ENCODE data around the gene CHCHD10. TPM values are rescaled to one million over a fixed set of nuclear protein-coding genes. Genes with fewer than 3 reads are reported as not detected.
A peak's percentile ranks its signal among the peaks of the same experiment; 100 is the strongest.

CHCHD10 gene
- total and polyA plus RNA-seq, 2 donors (not counting 1 experiment from before 2014, with no cell fraction given) = 54.0 to 124 TPM

- Histone ChIP-seq H3K4me3 (ENCODE audit: control extremely low read depth in 1 of 5, extremely low read depth in 1 of 5, insufficient read depth in 1 of 5, low read depth in 2 of 5, low read length in 4 of 5) (no peak overlapping the region), H3K27ac (ENCODE audit: low read length in 2 of 2) (no peak overlapping the region), H3K4me1 (ENCODE audit: control insufficient read depth in 2 of 2, insufficient read depth in 2 of 2, low read length in 2 of 2) (peaks cover 17 to 19% of the 10 kb centered on the region in 2 donors), H3K9ac (ENCODE audit: low read length) (no peak overlapping the region), H3K36me3 (replicated peaks in 1 of 2; ENCODE audit: control extremely low read depth in 1 of 2, control insufficient read depth in 1 of 2, extremely low read depth in 1 of 2, insufficient read depth in 2 of 2, low read length in 1 of 2) (peaks cover 0 to 10% of the 10 kb centered on the region in 2 experiments), H3K27me3 (replicated peaks in 1 of 4; ENCODE audit: control extremely low read depth in 1 of 4, control insufficient read depth in 3 of 4, insufficient read depth in 4 of 4, low read length in 3 of 4) (no peaks in the 10 kb centered on the region), H3K4me2 (replicated peaks; ENCODE audit: low read depth, low read length, poor library complexity, severe bottlenecking) (no peak overlapping the region), H2AFZ (ENCODE audit: insufficient read depth, low read depth, low read length, poor library complexity, severe bottlenecking) (no peak overlapping the region), H4K20me1 (ENCODE audit: control insufficient read depth, insufficient read depth, low read length, poor library complexity, severe bottlenecking) (no peaks in the 10 kb centered on the region), H3K79me2 (ENCODE audit: control insufficient read depth, insufficient read depth, low read length) (no peaks in the 10 kb centered on the region), H3K9me3 (ENCODE audit: control extremely low read depth in 1 of 3, control insufficient read depth in 2 of 3, insufficient read depth in 1 of 3, low read length in 2 of 3) (no peaks in the 10 kb centered on the region)
- TF ChIP-seq CTCF (IDR thresholded peaks at IDR 0.05) = no peak
- no peak for TF ChIP-seq EZH2 (IDR thresholded peaks at IDR 0.05; ENCODE audit: borderline replicate concordance, insufficient read depth, low read depth, low read length, poor library complexity, severe bottlenecking)
- intact Hi-C loops (cut with micrococcal nuclease) = loop anchor here (10.0 kb wide), 1 partner anchor 233 kb away; the partner anchor contains the start of gene CABIN1
- DNase-seq = no peak
- 96% methylated on average over 10 of the region's 16 CpGs for WGBS (ENCODE audit: insufficient coverage)
- POLR2A ChIA-PET = no interaction called here
- no peaks in the 10 kb centered on the region for H3K27me3 Mint-ChIP-seq
- H3K4me3 Mint-ChIP-seq = no peak overlapping the region
- no peaks in the 10 kb centered on the region for H3K9me3 Mint-ChIP-seq (ENCODE audit: insufficient read depth)
- peak overlapping the region; percentile 37 for H3K27ac Mint-ChIP-seq
- CTCF ChIA-PET = no interaction called here
- H3K4me1 Mint-ChIP-seq = peaks cover 12% of the 10 kb centered on the region
- ATAC-seq (ENCODE audit: low read depth) = no peak
Measured at GRCh38 chr22:23782252-23782651, 14.5 kb upstream of the CHCHD10 start.

DNA sequence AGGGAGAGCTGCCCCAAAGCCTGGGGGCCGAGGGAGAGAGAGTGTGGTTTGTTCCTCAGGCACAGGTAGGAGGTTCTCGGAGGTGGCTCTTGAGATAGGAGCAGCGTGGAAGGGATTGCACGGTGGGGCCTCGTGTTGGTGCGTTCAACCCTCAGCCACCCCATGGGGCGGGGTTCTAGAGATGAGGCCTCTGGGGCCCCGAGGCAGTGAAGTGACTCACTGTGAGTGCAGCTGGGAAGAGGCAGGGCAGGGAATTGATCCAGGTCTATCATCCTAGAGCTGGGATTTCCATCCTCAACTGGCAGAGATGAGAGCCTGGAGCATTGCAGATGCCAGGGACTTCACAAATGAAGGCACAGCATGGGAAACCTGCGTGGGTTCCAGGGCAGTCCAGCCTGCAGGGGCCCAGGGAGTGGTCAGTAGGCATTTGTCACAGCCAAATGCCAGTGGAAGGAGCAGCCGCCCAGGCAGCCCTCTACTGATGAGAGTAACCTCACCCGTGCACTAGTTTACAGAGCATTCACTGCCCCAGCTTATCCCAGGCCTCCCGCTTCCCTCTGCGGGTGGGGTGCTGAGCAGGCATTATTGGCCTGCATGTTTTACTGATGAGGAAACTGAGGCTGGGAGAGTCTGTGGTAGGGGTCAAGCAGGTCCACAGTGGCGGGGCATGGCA is 13.9 kb upstream of the CHCHD10 start:
- Histone ChIP-seq H3K4me1 (ENCODE audit: control insufficient read depth in 2 of 2, insufficient read depth in 2 of 2, low read length in 2 of 2) (peaks cover 17 to 18% of the 10 kb centered on the region in 2 donors), H3K79me2 (ENCODE audit: control insufficient read depth, insufficient read depth, low read length) (no peaks in the 10 kb centered on the region), H3K4me2 (replicated peaks; ENCODE audit: low read depth, low read length, poor library complexity, severe bottlenecking) (no peak overlapping the region), H3K27me3 (replicated peaks in 1 of 4; ENCODE audit: control extremely low read depth in 1 of 4, control insufficient read depth in 3 of 4, insufficient read depth in 4 of 4, low read length in 3 of 4) (no peaks in the 10 kb centered on the region), H4K20me1 (ENCODE audit: control insufficient read depth, insufficient read depth, low read length, poor library complexity, severe bottlenecking) (no peaks in the 10 kb centered on the region), H3K4me3 (ENCODE audit: control extremely low read depth in 1 of 5, extremely low read depth in 1 of 5, insufficient read depth in 1 of 5, low read depth in 2 of 5, low read length in 4 of 5) (no peak overlapping the region), H3K36me3 (replicated peaks in 1 of 2; ENCODE audit: control extremely low read depth in 1 of 2, control insufficient read depth in 1 of 2, extremely low read depth in 1 of 2, insufficient read depth in 2 of 2, low read length in 1 of 2) (peaks cover 0 to 10% of the 10 kb centered on the region in 2 experiments), H2AFZ (ENCODE audit: insufficient read depth, low read depth, low read length, poor library complexity, severe bottlenecking) (no peak overlapping the region), H3K9ac (ENCODE audit: low read length) (no peak overlapping the region), H3K9me3 (ENCODE audit: control extremely low read depth in 1 of 3, control insufficient read depth in 2 of 3, insufficient read depth in 1 of 3, low read length in 2 of 3) (no peaks in the 10 kb centered on the region), H3K27ac (ENCODE audit: low read length in 2 of 2) (no peak overlapping the region)
- CTCF ChIA-PET = no interaction called here
- peaks cover 11% of the 10 kb centered on the region for H3K4me1 Mint-ChIP-seq
- no peak overlapping the region for H3K4me3 Mint-ChIP-seq
- no peaks in the 10 kb centered on the region for H3K9me3 Mint-ChIP-seq (ENCODE audit: insufficient read depth)
- DNase-seq (no peak), ATAC-seq (ENCODE audit: low read depth) (no peak)
- intact Hi-C loops (cut with micrococcal nuclease) = loop anchor here (10.0 kb wide), 1 partner anchor 233 kb away; the partner anchor contains the start of gene CABIN1
- 93% methylated on average over 12 of the region's 14 CpGs for WGBS (ENCODE audit: insufficient coverage)
- TF ChIP-seq EZH2 (IDR thresholded peaks at IDR 0.05; ENCODE audit: borderline replicate concordance, insufficient read depth, low read depth, low read length, poor library complexity, severe bottlenecking) = no peak
- no peak for TF ChIP-seq CTCF (IDR thresholded peaks at IDR 0.05)
- POLR2A ChIA-PET = no interaction called here
- H3K27me3 Mint-ChIP-seq = no peaks in the 10 kb centered on the region
- H3K27ac Mint-ChIP-seq = no peak overlapping the region
